Retinal pigment epithelial cell (primary cell): ENCODE measurements around the gene DCST1.

Source experiments
- DNase-seq: peaks from one replicate; pipeline ENCODE4 v3.0.0-alpha.2; 2010; ENCODE audit warnings: low read depth
- H3K4me3 ChIP-seq: 2 replicates; pipeline ENCODE4 v1.5.1; 2011; ENCODE audit warnings: mild to moderate bottlenecking, low read length, control low read depth, moderate library complexity
- TF ChIP-seq, protein P1 (sequence below): conservative IDR thresholded peaks from 2 replicates; pipeline ENCODE4 v1.5.1; 2011; ENCODE audit warnings: low read depth, low read length, control low read depth, inconsistent platforms

DCST1 gene

GRCh38 chr1:155016231-155016831 is 17.3 kb upstream of the DCST1 start:
- no peak overlapping the region for H3K4me3 ChIP-seq
- TF ChIP-seq, protein P1, sequence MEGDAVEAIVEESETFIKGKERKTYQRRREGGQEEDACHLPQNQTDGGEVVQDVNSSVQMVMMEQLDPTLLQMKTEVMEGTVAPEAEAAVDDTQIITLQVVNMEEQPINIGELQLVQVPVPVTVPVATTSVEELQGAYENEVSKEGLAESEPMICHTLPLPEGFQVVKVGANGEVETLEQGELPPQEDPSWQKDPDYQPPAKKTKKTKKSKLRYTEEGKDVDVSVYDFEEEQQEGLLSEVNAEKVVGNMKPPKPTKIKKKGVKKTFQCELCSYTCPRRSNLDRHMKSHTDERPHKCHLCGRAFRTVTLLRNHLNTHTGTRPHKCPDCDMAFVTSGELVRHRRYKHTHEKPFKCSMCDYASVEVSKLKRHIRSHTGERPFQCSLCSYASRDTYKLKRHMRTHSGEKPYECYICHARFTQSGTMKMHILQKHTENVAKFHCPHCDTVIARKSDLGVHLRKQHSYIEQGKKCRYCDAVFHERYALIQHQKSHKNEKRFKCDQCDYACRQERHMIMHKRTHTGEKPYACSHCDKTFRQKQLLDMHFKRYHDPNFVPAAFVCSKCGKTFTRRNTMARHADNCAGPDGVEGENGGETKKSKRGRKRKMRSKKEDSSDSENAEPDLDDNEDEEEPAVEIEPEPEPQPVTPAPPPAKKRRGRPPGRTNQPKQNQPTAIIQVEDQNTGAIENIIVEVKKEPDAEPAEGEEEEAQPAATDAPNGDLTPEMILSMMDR, result no peak
- DNase-seq, result no peak

DNA sequence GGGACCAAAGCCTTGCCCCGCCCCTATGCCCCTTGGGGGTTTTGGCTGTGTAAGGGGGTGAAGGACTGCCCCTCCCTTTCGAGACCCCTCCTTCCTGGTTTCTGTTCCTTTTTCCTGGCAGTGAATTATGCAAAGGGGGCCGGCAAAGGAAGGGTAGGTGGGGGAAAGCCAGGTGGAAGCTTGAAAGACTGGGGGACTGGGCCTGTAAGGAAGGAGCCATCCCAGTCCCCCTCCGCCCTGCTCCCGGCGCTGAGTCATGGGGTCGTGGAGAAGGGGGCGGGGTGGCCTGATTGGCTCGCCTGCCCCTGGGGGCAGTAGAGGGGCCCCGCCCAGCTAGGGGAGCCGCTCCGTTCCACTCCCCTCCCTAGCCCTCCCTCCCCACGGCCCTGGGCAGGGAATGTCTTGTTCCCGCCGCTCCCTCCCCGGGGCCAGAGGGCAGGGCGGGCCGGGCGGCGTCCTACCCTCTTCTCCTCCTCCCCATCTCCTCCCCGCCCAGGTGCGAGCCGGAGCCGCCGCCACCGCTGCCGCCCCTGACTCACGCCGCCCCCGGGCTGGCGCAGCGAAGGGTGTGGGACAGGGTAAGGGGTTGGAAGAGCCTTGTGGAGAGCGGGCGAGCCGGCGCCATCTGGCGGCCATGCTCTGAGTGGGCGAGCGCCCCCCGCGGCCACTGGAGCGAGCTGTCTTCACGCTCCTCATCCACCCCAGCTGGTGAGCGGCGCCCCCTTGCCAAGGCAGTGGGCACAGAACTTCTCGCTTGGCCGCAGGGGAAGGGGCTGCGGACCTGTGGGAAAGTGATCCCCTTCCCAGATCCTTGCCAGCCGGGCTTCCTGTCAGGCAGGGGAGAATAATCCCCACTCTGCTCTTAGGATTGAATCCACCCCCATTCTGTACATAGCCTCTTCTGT is 16.3 kb upstream of the DCST1 start:
- peak overlapping the region; percentile 30 for H3K4me3 ChIP-seq
- TF ChIP-seq, protein P1, result peak; percentile 99
- peak; percentile 56 for DNase-seq

DNA sequence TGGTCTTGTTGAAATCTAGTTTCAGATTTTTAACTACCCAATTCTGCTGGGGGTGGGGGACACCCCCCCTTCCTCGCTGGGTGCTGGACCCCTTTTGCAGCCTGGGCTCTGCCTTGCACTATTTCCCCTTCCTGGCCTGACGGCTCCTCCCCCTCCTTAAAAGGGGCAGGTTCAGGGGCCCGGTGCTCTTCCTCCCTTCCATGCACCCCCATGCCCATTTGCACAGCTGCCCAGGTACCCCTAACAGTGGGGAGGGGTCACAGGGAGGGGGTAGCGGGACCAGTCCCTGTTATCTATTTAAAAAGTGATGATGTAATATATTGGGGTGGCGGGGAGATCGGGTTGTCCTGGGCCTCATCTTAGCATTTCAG is 15.7 kb upstream of the DCST1 start:
- no peak for DNase-seq
- peak overlapping the region; percentile 30 for H3K4me3 ChIP-seq
- TF ChIP-seq, protein P1, result no peak

DNA sequence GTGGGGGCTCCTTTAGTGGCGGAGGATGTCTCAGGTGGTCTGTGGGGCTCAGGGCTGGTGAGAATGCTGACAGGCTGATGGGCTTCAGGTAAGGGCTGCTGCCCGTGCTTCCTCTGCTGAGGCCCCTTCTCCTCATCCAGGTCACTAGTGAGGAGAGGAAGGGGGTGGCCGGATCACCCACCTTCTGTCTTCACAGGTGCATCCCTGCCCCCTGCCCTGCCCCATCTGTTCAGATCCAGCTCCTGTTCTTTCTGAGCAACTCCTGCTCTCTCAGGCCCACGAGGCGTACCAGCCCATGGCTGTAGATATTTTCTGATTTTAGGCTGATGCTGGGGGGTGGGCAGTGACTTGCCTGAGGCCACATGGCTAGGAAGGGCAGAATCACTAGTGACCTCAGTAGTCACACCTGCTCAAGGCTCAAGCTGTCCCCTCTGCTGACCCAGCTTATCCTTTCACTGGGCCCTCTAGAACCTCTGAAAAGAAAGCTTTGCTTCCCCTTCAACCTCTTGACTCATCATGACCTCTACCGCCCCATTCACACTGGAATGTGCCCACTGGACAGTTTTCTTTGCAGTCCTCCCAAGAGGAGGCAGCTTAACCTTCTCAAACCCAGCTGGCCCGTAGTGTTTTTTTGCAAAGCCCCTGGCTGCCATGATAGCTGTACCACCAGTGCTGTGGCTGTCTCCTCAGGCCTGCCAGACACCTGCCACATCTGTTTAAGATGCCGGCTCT is 14.8 kb upstream of the DCST1 start:
- no peak overlapping the region for H3K4me3 ChIP-seq
- no peak for DNase-seq
- TF ChIP-seq, protein P1, result no peak

DNA sequence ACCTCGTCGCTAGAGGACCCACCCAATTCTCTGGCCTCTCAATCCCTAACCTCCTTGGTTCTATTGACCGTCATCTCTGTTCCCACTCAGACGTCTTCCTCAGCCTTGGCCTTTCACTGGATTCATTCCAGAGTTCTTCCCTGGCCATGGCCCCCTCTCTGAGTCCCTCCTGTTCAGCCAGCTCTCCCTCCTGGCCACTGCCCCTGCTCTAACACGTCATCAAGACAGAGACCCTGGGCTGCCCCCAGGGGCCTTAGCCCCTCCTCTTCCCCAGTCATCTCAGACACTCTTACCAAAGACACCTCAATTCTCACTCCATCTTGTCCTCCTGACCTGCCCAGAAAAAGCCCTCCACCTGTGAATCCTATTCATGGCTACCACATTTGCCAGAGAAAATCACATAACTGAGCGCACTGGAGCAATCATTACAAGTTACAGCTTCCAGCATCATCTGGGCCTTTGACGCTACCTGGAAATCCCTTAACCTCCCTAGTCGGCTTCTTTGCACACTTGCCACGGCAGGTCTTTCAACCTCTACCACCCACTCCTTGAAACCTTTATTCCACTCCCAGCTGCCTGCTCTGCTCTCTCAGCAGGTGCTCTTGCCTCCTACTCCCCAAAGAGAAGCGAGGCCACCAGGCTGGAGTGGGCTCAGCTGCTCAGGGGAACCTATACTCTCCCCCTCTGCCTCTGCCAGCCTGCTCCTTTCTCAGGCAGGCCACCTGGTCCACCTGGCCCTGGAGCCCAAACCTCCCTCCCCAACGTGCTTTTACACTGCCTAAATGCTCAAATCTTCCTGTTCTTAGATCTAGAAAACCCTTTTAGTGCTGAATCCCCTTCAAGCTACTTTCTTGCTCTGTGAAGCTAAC is 14.0 kb upstream of the DCST1 start:
- no peak overlapping the region for H3K4me3 ChIP-seq
- no peak for DNase-seq
- TF ChIP-seq, protein P1, result no peak

DNA sequence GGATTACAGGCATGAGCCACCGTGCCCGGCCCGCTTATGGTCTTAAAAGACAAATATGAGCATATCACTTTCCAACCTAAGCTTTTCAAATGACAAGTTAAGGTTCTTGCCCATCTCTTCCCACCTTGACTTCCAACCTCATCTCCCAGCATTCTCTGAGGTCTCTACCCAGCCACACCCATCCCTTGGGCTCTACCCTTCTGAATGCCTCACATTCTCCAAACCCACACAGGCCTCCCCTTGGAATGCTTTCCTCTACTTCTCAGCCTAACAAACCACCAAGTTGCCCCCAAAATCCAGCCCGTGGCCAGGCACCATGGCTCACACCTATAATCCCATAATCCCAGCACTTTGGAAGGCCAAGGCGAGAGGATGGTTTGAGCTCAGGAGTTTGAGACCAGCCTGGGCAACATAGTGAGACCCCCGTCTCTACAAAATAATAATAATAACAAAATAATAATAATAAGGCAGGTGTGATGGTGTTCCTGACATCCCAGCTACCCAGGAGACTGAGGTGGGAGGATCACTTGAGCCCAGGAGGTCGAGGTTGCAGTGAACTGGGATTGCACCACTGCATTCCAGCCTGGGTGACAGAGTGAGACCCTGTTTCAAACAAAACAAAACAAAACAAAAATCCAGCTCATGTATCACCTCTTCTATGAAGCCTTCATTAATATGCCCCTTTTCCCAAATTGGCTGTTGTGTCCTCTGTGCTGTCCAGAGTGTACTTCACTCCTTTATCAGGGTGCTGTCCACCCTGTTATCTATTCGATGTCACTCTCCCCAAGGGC is 11.3 kb upstream of the DCST1 start:
- TF ChIP-seq, protein P1, result no peak
- H3K4me3 ChIP-seq, result no peak overlapping the region
- no peak for DNase-seq
